A549 (cell line): ENCODE measurements around the gene TRMT61A. TPM values are rescaled to one million over a fixed set of nuclear protein-coding genes. Genes with fewer than 3 reads are reported as not detected.
A peak's percentile ranks its signal among the peaks of the same experiment; 100 is the strongest.

Source experiments
- ATAC-seq, 2 experiments: fragments of 200-7000 bp in 1 of 2; fragments of >200 bp in 1 of 2; cut with Nextera tagmentation in 1 of 2; cut with Tn5 transposase in 1 of 2; 3 replicates each; pipeline versions ENCODE4 v1.8.0 to v1.9.1; 2018 to 2020; ENCODE audit warnings: mild to moderate bottlenecking in 1 of 2, moderate library complexity in 1 of 2
- CTCF ChIA-PET: fragments of 300-600 bp; sonication (Branson Sonifier 250); formaldehyde crosslinking; extraction: SDS; loops from one replicate; lab custom pipeline; 2021; ENCODE audit warnings: antibody characterized with exemption, inconsistent platforms; lab: Yijun Ruan, JAX
- POLR2A ChIA-PET: fragments of 350-600 bp; formaldehyde crosslinking; extraction: SDS; loops from one replicate; lab custom pipeline; 2021; ENCODE audit warnings: antibody characterized with exemption, inconsistent platforms; lab: Yijun Ruan, JAX
- DNase-seq, 2 experiments: peaks; one replicate each; pipeline versions ENCODE4 v3.0.0 to v3.0.0-alpha.2; 2011 to 2016; ENCODE audit warnings: low read depth in 1 of 2, low spot score in 1 of 2
- FAIRE-seq: peaks from 2 replicates; lab custom pipeline; 2011; peaks lifted over from hg19 to GRCh38; lab: Jason Lieb, UNC
- H3K27ac ChIP-seq, 2 experiments: fragments of >200 bp; sonication (Bioruptor Twin); formaldehyde crosslinking; 3 replicates each; pipeline ENCODE4 v1.5.1; 2016 to 2017
- H3K4me1 ChIP-seq: fragments of >200 bp; sonication (Bioruptor Twin); formaldehyde crosslinking; 3 replicates; pipeline ENCODE4 v1.6.1; 2016
- H3K4me2 ChIP-seq: fragments of >200 bp; sonication (Bioruptor Twin); formaldehyde crosslinking; 3 replicates; pipeline ENCODE4 v1.6.1; 2016
- H3K4me3 ChIP-seq: fragments of >200 bp; sonication (Bioruptor Twin); formaldehyde crosslinking; 3 replicates; pipeline ENCODE4 v1.5.1; 2016
- H3K9me3 ChIP-seq: fragments of >200 bp; sonication (Bioruptor Twin); formaldehyde crosslinking; 3 replicates; pipeline ENCODE4 v1.6.1; 2016
- CBX8 ChIP-seq: fragments of 200-600 bp; sonication (generic); IDR thresholded peaks from 2 replicates; pipeline ENCODE4 v1.6.1; 2016
- CEBPB ChIP-seq, 2 experiments: fragments of >200 bp in 1 of 2; sonication (Bioruptor Twin) in 1 of 2; formaldehyde crosslinking in 1 of 2; IDR thresholded peaks; 2 replicates each; pipeline ENCODE4 v1.6.1; 2012 to 2016
- CHD2 ChIP-seq: fragments of 150-350 bp; IDR thresholded peaks from 2 replicates; pipeline ENCODE4 v1.6.1; 2014; ENCODE audit warnings: low read length; ENCODE audit not compliant: partially characterized antibody
- E2F6 ChIP-seq: IDR thresholded peaks from 2 replicates; pipeline ENCODE4 v1.6.1; 2012; ENCODE audit warnings: low read depth, borderline replicate concordance
- EHF ChIP-seq: fragments of 250-450 bp; sonication (Bioruptor Pico); IDR thresholded peaks from 2 replicates; pipeline ENCODE4 v1.5.0; 2020; ENCODE audit warnings: mild to moderate bottlenecking
- EHMT2 ChIP-seq: fragments of 200-600 bp; sonication (generic); IDR thresholded peaks from 2 replicates; pipeline ENCODE4 v1.6.1; 2016; ENCODE audit warnings: antibody characterized with exemption, low read depth, mild to moderate bottlenecking, moderate library complexity
- FOSB ChIP-seq: fragments of 250-450 bp; sonication (Bioruptor Pico); IDR thresholded peaks from 2 replicates; pipeline ENCODE4 v1.5.0; 2020; ENCODE audit warnings: mild to moderate bottlenecking, moderate library complexity
- HDAC2 ChIP-seq: fragments of 200-600 bp; sonication (generic); IDR thresholded peaks from 2 replicates; pipeline ENCODE4 v1.6.1; 2016
- HEYL ChIP-seq: fragments of 250-450 bp; sonication (Bioruptor Pico); IDR thresholded peaks from 2 replicates; pipeline ENCODE4 v1.8.0; 2021; ENCODE audit warnings: mild to moderate bottlenecking, moderate library complexity
- HMGXB4 ChIP-seq: fragments of 250-450 bp; sonication (Bioruptor Pico); IDR thresholded peaks from 2 replicates; pipeline ENCODE4 v1.5.0; 2021; ENCODE audit warnings: mild to moderate bottlenecking, moderate library complexity, borderline replicate concordance
- HOXB13 ChIP-seq: fragments of 250-450 bp; sonication (Bioruptor Pico); IDR thresholded peaks from 2 replicates; pipeline ENCODE4 v1.5.0; 2020; ENCODE audit warnings: low read depth, mild to moderate bottlenecking, moderate library complexity
- JUN ChIP-seq, 2 experiments: fragments of >200 bp; sonication (Bioruptor Twin); formaldehyde crosslinking; IDR thresholded peaks; 2 replicates in 1 of 2; 3 replicates in 1 of 2; pipeline ENCODE4 v1.6.1; 2016 to 2017
- MAFK ChIP-seq: fragments of 450-650 bp; IDR thresholded peaks from 2 replicates; pipeline ENCODE4 v1.6.1; 2014; ENCODE audit not compliant: partially characterized antibody
- MAZ ChIP-seq: fragments of 150-350 bp; IDR thresholded peaks from 2 replicates; pipeline ENCODE4 v1.6.1; 2014; ENCODE audit warnings: antibody characterized with exemption, low read depth, low read length, borderline replicate concordance
- NR3C1 ChIP-seq: fragments of >200 bp; sonication (Bioruptor Twin); formaldehyde crosslinking; IDR thresholded peaks from 3 replicates; pipeline ENCODE4 v1.6.1; 2017
- RAD21 ChIP-seq, 2 experiments: fragments of >200 bp in 1 of 2; sonication (Bioruptor Twin) in 1 of 2; formaldehyde crosslinking in 1 of 2; IDR thresholded peaks in 1 of 2; conservative IDR thresholded peaks in 1 of 2; 2 replicates in 1 of 2; 3 replicates in 1 of 2; pipeline ENCODE4 v1.6.1; 2012 to 2018; ENCODE audit warnings: inconsistent platforms in 1 of 2
- RARB ChIP-seq: fragments of 250-450 bp; sonication (Bioruptor Pico); IDR thresholded peaks from 2 replicates; pipeline ENCODE4 v1.8.0; 2021; ENCODE audit warnings: mild to moderate bottlenecking, moderate library complexity
- RFX5 ChIP-seq: fragments of 450-650 bp; IDR thresholded peaks from 2 replicates; pipeline ENCODE4 v1.7.1; 2014; ENCODE audit warnings: antibody characterized with exemption, mild to moderate bottlenecking, moderate library complexity
- SREBF2 ChIP-seq: fragments of 450-650 bp; IDR thresholded peaks from 2 replicates; pipeline ENCODE4 v1.6.1; 2014; ENCODE audit warnings: mild to moderate bottlenecking, moderate library complexity
- TFCP2L1 ChIP-seq: fragments of 250-450 bp; sonication (Bioruptor Pico); IDR thresholded peaks from 2 replicates; pipeline ENCODE4 v1.5.0; 2021; ENCODE audit warnings: mild to moderate bottlenecking
- ZFP36 ChIP-seq: fragments of 450-650 bp; IDR thresholded peaks from 2 replicates; pipeline ENCODE4 v1.6.1; 2014; ENCODE audit warnings: borderline replicate concordance; ENCODE audit not compliant: partially characterized antibody
- ZNF302 ChIP-seq: fragments of 250-450 bp; sonication (Bioruptor Pico); IDR thresholded peaks from 2 replicates; pipeline ENCODE4 v1.9.0; 2021; ENCODE audit warnings: inconsistent platforms, mild to moderate bottlenecking, moderate library complexity
- ZSCAN20 ChIP-seq: fragments of 250-450 bp; sonication (Bioruptor Pico); IDR thresholded peaks from 2 replicates; pipeline ENCODE4 v1.8.0; 2022; ENCODE audit warnings: mild to moderate bottlenecking, moderate library complexity
- WGBS: methylation state at CpG from one replicate; pipeline ENCODE4 v1.1.6; 2017; ENCODE audit errors: missing lambda C conversion rate; 5-methylcytosine and 5-hydroxymethylcytosine counted together
- polyA plus RNA-seq, 4 experiments: library from polyadenylated mRNA; depleted of rRNA in 3 of 4; stranded (reverse); fragments of >200 nt; fragmentation: RNase III in 1 of 4; extraction: RNeasy Plus Mini Kit Qiagen cat#74134 plus additional on column Dnase treatment in 1 of 4; gene quantifications; 2 replicates in 3 of 4; 3 replicates in 1 of 4; pipeline ENCODE4 v1.2.3, GENCODE V29; 2011 to 2017
- TF ChIP-seq, protein P1 (sequence below): fragments of 450-650 bp; IDR thresholded peaks from 2 replicates; pipeline ENCODE4 v1.6.1; 2014; ENCODE audit warnings: antibody characterized with exemption

The TRMT61A gene
- polyA plus RNA-seq, 2 of the 4 experiments (the other 2 are of a cell fraction), result 8.3 to 19.4 TPM

- WGBS, result 67% methylated on average over 12 of the region's 13 CpGs
- DNase-seq (peak in 1 of 2 experiments; percentile 61), FAIRE-seq (no peak), ATAC-seq (peak; percentile 8 to 33; a peak in 5 of 6 replicates)
- ChIA-PET POLR2A (interaction anchor here (0.8 to 1.5 kb wide), 2 partner anchors 9 to 23 kb away, joined by 4 read pairs; no protein-coding TSS in a partner anchor), CTCF (interaction anchor here (0.6 to 10.0 kb wide), 20 partner anchors 9 to 404 kb away, joined by 3 to 489 read pairs (median 3); partner anchors contain the start of genes BAG5 and TRMT61A)
- H3K4me1 ChIP-seq, result peaks cover 41% of the 10 kb centered on the region
- H3K4me3 ChIP-seq, result no peak overlapping the region
- peak overlapping the region; percentile 24 to 48; a peak in 4 of 6 replicates for H3K27ac ChIP-seq
- H3K9me3 ChIP-seq, result no peaks in the 10 kb centered on the region
- peak overlapping the region; percentile 30; the same call in 2 of the 3 replicates for H3K4me2 ChIP-seq
- no peak for TF ChIP-seq CBX8
- TF ChIP-seq HOXB13 (CRISPR knock-in tag), result no peak
- no peak for TF ChIP-seq HMGXB4
- no peak for TF ChIP-seq HEYL (CRISPR knock-in tag)
- TF ChIP-seq E2F6, result no peak
- TF ChIP-seq FOSB (CRISPR knock-in tag), result no peak
- TF ChIP-seq ZFP36, result no peak
- TF ChIP-seq MAFK, result peak; percentile 38
These were observed 9.8 kb upstream of the TRMT61A start for GRCh38 chr14:103519043-103519836.

GRCh38 chr14:103519837-103520212, 9.2 kb upstream of the TRMT61A start:
- no peak for ATAC-seq
- FAIRE-seq, result no peak
- POLR2A ChIA-PET, result no interaction called here
- WGBS, result 59% methylated on average over 5 of the region's 22 CpGs
- Histone ChIP-seq H3K27ac (no peak overlapping the region), H3K4me3 (no peak overlapping the region), H3K9me3 (no peaks in the 10 kb centered on the region), H3K4me1 (peaks cover 46% of the 10 kb centered on the region), H3K4me2 (no peak overlapping the region; the same call in 2 of the 3 replicates)
- TF ChIP-seq RAD21 (conservative IDR thresholded peaks at IDR 0.05 in 1 of 2, IDR thresholded peaks at IDR 0.05 in 1 of 2), result no peak
- TF ChIP-seq TFCP2L1, result no peak
- TF ChIP-seq NR3C1, result no peak
- no peak for TF ChIP-seq EHMT2
- no peak for TF ChIP-seq CHD2
- TF ChIP-seq SREBF2, result no peak
- TF ChIP-seq MAZ, result no peak
- no peak for TF ChIP-seq ZSCAN20 (CRISPR knock-in tag)
- no peak for TF ChIP-seq JUN (IDR thresholded peaks at IDR 0.05)
- TF ChIP-seq, protein P1, sequence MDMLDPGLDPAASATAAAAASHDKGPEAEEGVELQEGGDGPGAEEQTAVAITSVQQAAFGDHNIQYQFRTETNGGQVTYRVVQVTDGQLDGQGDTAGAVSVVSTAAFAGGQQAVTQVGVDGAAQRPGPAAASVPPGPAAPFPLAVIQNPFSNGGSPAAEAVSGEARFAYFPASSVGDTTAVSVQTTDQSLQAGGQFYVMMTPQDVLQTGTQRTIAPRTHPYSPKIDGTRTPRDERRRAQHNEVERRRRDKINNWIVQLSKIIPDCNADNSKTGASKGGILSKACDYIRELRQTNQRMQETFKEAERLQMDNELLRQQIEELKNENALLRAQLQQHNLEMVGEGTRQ, result no peak
- no peak for TF ChIP-seq EHF (CRISPR knock-in tag)
- no peak for TF ChIP-seq ZNF302 (CRISPR knock-in tag)
- no peak for TF ChIP-seq HDAC2
- no peak for TF ChIP-seq CEBPB (IDR thresholded peaks at IDR 0.05)
- no peak for TF ChIP-seq RARB (CRISPR knock-in tag)
- no peak for TF ChIP-seq RFX5
- no peak for TF ChIP-seq HMGXB4
- DNase-seq, result no peak
- CTCF ChIA-PET, result interaction anchor here (1.2 to 10.0 kb wide), 6 partner anchors 10 to 405 kb away, joined by 3 to 489 read pairs (median 56); partner anchors contain the start of genes BAG5 and TRMT61A
